GM12891 (cell line): Measurements from ENCODE around the gene SLC9A9.
A peak's percentile ranks its signal among the peaks of the same experiment; 100 is the strongest.

ENCODE experiments used
- DNase-seq: peaks from one replicate; pipeline ENCODE4 v3.0.0; 2011; ENCODE audit warnings: low spot score; ENCODE audit not compliant: insufficient read length
- FAIRE-seq: peaks from 2 replicates; lab custom pipeline; 2011; peaks lifted over from hg19 to GRCh38; lab: Jason Lieb, UNC
- PAX5 ChIP-seq: IDR thresholded peaks from 2 replicates; pipeline ENCODE4 v1.6.1; 2011; ENCODE audit warnings: low read length, moderate library complexity, mild to moderate bottlenecking; ENCODE audit not compliant: insufficient read depth, severe bottlenecking
- POLR2A ChIP-seq: IDR thresholded peaks from 2 replicates; pipeline ENCODE4 v1.6.1; 2011; ENCODE audit warnings: low read depth, low read length, control low read depth
- POLR2AphosphoS5 ChIP-seq: IDR thresholded peaks from 2 replicates; pipeline ENCODE4 v1.6.1; 2011; ENCODE audit warnings: low read depth, low read length, control low read depth
- POU2F2 ChIP-seq: IDR thresholded peaks from 2 replicates; pipeline ENCODE4 v1.6.1; 2011; ENCODE audit warnings: low read depth, mild to moderate bottlenecking, control low read depth, low read length, moderate library complexity
- SPI1 ChIP-seq: IDR thresholded peaks from 2 replicates; pipeline ENCODE4 v1.6.1; 2011; ENCODE audit warnings: low read depth, low read length, control low read depth
- TAF1 ChIP-seq: IDR thresholded peaks from 2 replicates; pipeline ENCODE4 v1.6.1; 2011; ENCODE audit warnings: low read depth, low read length, control low read depth

Gene SLC9A9

GRCh38 chr3:143795874-143796273 lies 52.4 kb downstream of the SLC9A9 start:
- no peak for DNase-seq
- no peak for FAIRE-seq
- TF ChIP-seq PAX5 (no peak), POLR2AphosphoS5 (no peak), POLR2A (no peak), SPI1 (no peak), POU2F2 (no peak), TAF1 (no peak)

- FAIRE-seq (no peak), DNase-seq (no peak)
- TF ChIP-seq TAF1 = no peak
- TF ChIP-seq SPI1 = no peak
- TF ChIP-seq POLR2A = no peak
- TF ChIP-seq POLR2AphosphoS5 = no peak
- TF ChIP-seq PAX5 = no peak
- no peak for TF ChIP-seq POU2F2
These were observed 53.3 kb downstream of the SLC9A9 start for GRCh38 chr3:143794793-143795462.

- TF ChIP-seq SPI1 = no peak
- TF ChIP-seq TAF1 = no peak
- TF ChIP-seq POU2F2 = no peak
- no peak for FAIRE-seq
- no peak for DNase-seq
These were observed 54.3 kb downstream of the SLC9A9 start for GRCh38 chr3:143793971-143794370.

GRCh38 chr3:143791386-143791785 lies 56.9 kb downstream of the SLC9A9 start:
- DNase-seq (no peak), FAIRE-seq (peak; percentile 76)
- no peak for TF ChIP-seq POU2F2
- TF ChIP-seq PAX5 = no peak
- TF ChIP-seq SPI1 = no peak
- no peak for TF ChIP-seq POLR2AphosphoS5
- TF ChIP-seq POLR2A = no peak
- no peak for TF ChIP-seq TAF1

- TF ChIP-seq POU2F2 (no peak), PAX5 (no peak), POLR2A (no peak), POLR2AphosphoS5 (no peak), TAF1 (no peak), SPI1 (no peak)
- DNase-seq = no peak
- FAIRE-seq = peak; percentile 26
These were observed 61.8 kb downstream of the SLC9A9 start for GRCh38 chr3:143786219-143787191.

- DNase-seq = no peak
- TF ChIP-seq POU2F2 (no peak), POLR2A (no peak), POLR2AphosphoS5 (no peak), TAF1 (no peak), PAX5 (no peak), SPI1 (no peak)
- FAIRE-seq = no peak
These were observed 63.8 kb downstream of the SLC9A9 start for GRCh38 chr3:143784446-143784845.

- no peak for FAIRE-seq
- DNase-seq = no peak
- TF ChIP-seq POLR2AphosphoS5 (no peak), POLR2A (no peak), TAF1 (no peak), POU2F2 (no peak), PAX5 (no peak), SPI1 (no peak)
These were observed 64.4 kb downstream of the SLC9A9 start for GRCh38 chr3:143783851-143784370.

GRCh38 chr3:143775459-143775858 lies 72.8 kb downstream of the SLC9A9 start:
- TF ChIP-seq POLR2A = no peak
- no peak for TF ChIP-seq PAX5
- no peak for TF ChIP-seq POU2F2
- TF ChIP-seq POLR2AphosphoS5 = no peak
- TF ChIP-seq SPI1 = no peak
- no peak for TF ChIP-seq TAF1
- DNase-seq (no peak), FAIRE-seq (peak; percentile 85)

- TF ChIP-seq TAF1 (no peak), POU2F2 (no peak), SPI1 (no peak), POLR2A (no peak), PAX5 (no peak), POLR2AphosphoS5 (no peak)
- peak; percentile 31 for FAIRE-seq
- DNase-seq = no peak
These were observed 76.3 kb downstream of the SLC9A9 start for GRCh38 chr3:143771939-143772338.
